Panc1 (cell line): Measurements from ENCODE around the gene KRAS. TPM values are rescaled to one million over a fixed set of nuclear protein-coding genes. Genes with fewer than 3 reads are reported as not detected.

Experiments
- ATAC-seq: fragments of 200-7000 bp; cut with Tn5 transposase; 2 replicates; pipeline ENCODE4 v1.9.1; 2020; ENCODE audit warnings: mild to moderate bottlenecking, moderate library complexity
- BruUV-seq: library from RNA; stranded (reverse); fragments of 400-500 nt; replicated peaks from 2 replicates; lab custom pipeline; 2021; lab: Mats Ljungman, UMichigan
- CTCF ChIA-PET: fragments of 300-600 bp; sonication (Branson Sonifier 250); formaldehyde crosslinking; loops from one replicate; lab custom pipeline; 2022; ENCODE audit warnings: antibody characterized with exemption; lab: Charles Lee
- POLR2A ChIA-PET: fragments of 300-600 bp; sonication (Branson Sonifier 250); formaldehyde crosslinking; loops from one replicate; lab custom pipeline; 2022; ENCODE audit warnings: antibody characterized with exemption; lab: Charles Lee
- DNase-seq: peaks from one replicate; pipeline ENCODE4 v3.0.0-alpha.2; 2010; ENCODE audit warnings: low read depth, low spot score
- H3K27ac ChIP-seq: 2 replicates; pipeline ENCODE4 v1.5.1; 2011; ENCODE audit warnings: mild to moderate bottlenecking, low read length, inconsistent platforms
- H3K27me3 ChIP-seq: fragments of 200-500 bp; sonication (Bioruptor generic); 2 replicates; pipeline ENCODE4 v1.6.0; 2014; ENCODE audit warnings: low read length, inconsistent platforms; ENCODE audit not compliant: control insufficient read depth, insufficient read depth
- H3K36me3 ChIP-seq: fragments of 200-500 bp; sonication (Bioruptor generic); 2 replicates; pipeline ENCODE4 v1.5.1; 2014; ENCODE audit warnings: inconsistent platforms, mild to moderate bottlenecking, low read length, moderate library complexity; ENCODE audit not compliant: control insufficient read depth, insufficient read depth
- H3K4me1 ChIP-seq: 2 replicates; pipeline ENCODE4 v1.5.1; 2011; ENCODE audit warnings: inconsistent platforms, mild to moderate bottlenecking, low read length, moderate library complexity; ENCODE audit not compliant: control insufficient read depth, insufficient read depth
- H3K4me3 ChIP-seq, 2 experiments: 2 replicates each; pipeline ENCODE4 v1.5.1; 2011 to 2012; ENCODE audit warnings: low read depth in 2 of 2, low read length in 2 of 2, mild to moderate bottlenecking in 2 of 2, inconsistent platforms in 1 of 2, moderate library complexity in 1 of 2
- H3K9me3 ChIP-seq: fragments of 200-500 bp; sonication (Bioruptor generic); 2 replicates; pipeline ENCODE4 v1.5.1; 2014; ENCODE audit warnings: low read depth, mild to moderate bottlenecking, inconsistent platforms, low read length, moderate library complexity; ENCODE audit not compliant: control insufficient read depth, insufficient read depth
- POLR2AphosphoS5 ChIP-seq: IDR thresholded peaks from 2 replicates; pipeline ENCODE4 v1.6.1; 2012; ENCODE audit warnings: mild to moderate bottlenecking, low read depth, low read length, moderate library complexity
- SIN3A ChIP-seq: IDR thresholded peaks from 2 replicates; pipeline ENCODE4 v1.6.1; 2012; ENCODE audit warnings: low read depth, mild to moderate bottlenecking, low read length, moderate library complexity, borderline replicate concordance; ENCODE audit not compliant: insufficient read depth
- TCF7L2 ChIP-seq: IDR thresholded peaks from 2 replicates; pipeline ENCODE4 v1.6.1; 2011; ENCODE audit warnings: mild to moderate bottlenecking, low read depth, low read length, inconsistent platforms
- in situ Hi-C: cut with HindIII; loops from 2 replicates; pipeline ENCODE4 v1.10.0; 2016; ENCODE audit warnings: low sequenced_read_pairs, low pct_unique_long_range_greater_than_20kb
- intact Hi-C: fragments of 100-400 bp; cut with micrococcal nuclease; formaldehyde crosslinking; loops from one replicate; pipeline ENCODE4 v1.10.0; 2022; ENCODE audit not compliant: unreplicated experiment
- total RNA-seq: library from RNA; stranded (reverse); gene quantifications from one replicate; pipeline ENCODE4 v1.2.1, GENCODE V29; 2021; ENCODE audit not compliant: unreplicated experiment
- TF ChIP-seq, protein P1 (sequence below): fragments of 450-650 bp; IDR thresholded peaks from 2 replicates; pipeline ENCODE4 v1.5.1; 2017; ENCODE audit warnings: mild to moderate bottlenecking
- TF ChIP-seq, protein P2 (sequence below), 2 experiments: IDR thresholded peaks; 2 replicates each; pipeline ENCODE4 v1.6.1; 2011 to 2012; ENCODE audit warnings: low read depth in 2 of 2, control low read depth in 1 of 2, low read length in 1 of 2, mild to moderate bottlenecking in 1 of 2, moderate library complexity in 1 of 2; ENCODE audit not compliant: insufficient read depth in 1 of 2

KRAS gene
- total RNA-seq, 1 experiment from 2014 or later: 33.1 TPM

DNA sequence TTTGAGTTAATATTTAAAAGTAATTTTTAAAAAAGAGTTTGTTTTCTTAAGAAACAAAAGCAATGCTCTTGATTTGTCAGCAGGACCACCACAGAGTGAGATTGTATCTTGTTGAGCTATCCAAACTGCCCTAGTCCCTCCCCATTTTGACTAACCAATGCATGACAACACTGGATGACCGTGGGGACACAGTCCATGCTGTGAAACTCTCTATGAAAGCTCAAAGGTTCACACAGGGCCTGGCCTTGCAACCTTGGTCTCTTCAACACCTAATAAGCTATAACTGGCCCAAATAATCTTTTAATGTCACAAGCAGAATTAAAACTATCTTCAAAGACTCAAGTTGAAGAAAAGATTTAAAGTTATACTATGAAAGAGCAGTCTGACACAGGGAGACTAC is 42.2 kb downstream of the KRAS start:
- BruUV-seq: no TSS peak
- H3K27ac ChIP-seq: no peak overlapping the region
- in situ Hi-C loops: no loop called here

DNA sequence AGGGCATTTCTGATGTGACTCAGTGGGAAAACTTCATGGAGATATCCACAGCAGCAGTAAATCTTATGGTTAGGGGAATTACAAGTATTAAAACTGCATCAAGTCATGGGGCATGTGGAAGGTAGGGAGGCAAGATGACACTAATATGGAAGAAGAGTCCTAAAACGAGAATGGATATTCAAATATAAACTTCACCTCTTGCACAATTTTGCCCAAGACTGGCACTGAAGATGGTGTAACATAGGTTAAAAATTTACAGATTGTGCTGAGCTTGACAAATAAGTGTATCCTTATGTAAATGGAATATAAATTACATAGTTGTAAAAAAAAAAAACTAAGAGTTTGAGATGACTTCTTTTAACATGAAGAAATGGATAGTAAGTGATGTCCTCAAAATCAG is 42.9 kb downstream of the KRAS start:
- H3K27ac ChIP-seq: no peak overlapping the region
- no peak for DNase-seq
- H3K36me3 ChIP-seq: peaks cover 14% of the 10 kb centered on the region
- BruUV-seq: no TSS peak
- no peaks in the 10 kb centered on the region for H3K4me1 ChIP-seq
- no peaks in the 10 kb centered on the region for H3K27me3 ChIP-seq
- intact Hi-C loops: no loop called here
- ChIA-PET POLR2A (no interaction called here), CTCF (no interaction called here)
- ATAC-seq: no peak
- in situ Hi-C loops: no loop called here
- H3K9me3 ChIP-seq: no peaks in the 10 kb centered on the region
- TF ChIP-seq TCF7L2: no peak
- TF ChIP-seq, protein P1, sequence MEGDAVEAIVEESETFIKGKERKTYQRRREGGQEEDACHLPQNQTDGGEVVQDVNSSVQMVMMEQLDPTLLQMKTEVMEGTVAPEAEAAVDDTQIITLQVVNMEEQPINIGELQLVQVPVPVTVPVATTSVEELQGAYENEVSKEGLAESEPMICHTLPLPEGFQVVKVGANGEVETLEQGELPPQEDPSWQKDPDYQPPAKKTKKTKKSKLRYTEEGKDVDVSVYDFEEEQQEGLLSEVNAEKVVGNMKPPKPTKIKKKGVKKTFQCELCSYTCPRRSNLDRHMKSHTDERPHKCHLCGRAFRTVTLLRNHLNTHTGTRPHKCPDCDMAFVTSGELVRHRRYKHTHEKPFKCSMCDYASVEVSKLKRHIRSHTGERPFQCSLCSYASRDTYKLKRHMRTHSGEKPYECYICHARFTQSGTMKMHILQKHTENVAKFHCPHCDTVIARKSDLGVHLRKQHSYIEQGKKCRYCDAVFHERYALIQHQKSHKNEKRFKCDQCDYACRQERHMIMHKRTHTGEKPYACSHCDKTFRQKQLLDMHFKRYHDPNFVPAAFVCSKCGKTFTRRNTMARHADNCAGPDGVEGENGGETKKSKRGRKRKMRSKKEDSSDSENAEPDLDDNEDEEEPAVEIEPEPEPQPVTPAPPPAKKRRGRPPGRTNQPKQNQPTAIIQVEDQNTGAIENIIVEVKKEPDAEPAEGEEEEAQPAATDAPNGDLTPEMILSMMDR: no peak
- TF ChIP-seq SIN3A: no peak
- no peak for TF ChIP-seq POLR2AphosphoS5
- TF ChIP-seq, protein P2, sequence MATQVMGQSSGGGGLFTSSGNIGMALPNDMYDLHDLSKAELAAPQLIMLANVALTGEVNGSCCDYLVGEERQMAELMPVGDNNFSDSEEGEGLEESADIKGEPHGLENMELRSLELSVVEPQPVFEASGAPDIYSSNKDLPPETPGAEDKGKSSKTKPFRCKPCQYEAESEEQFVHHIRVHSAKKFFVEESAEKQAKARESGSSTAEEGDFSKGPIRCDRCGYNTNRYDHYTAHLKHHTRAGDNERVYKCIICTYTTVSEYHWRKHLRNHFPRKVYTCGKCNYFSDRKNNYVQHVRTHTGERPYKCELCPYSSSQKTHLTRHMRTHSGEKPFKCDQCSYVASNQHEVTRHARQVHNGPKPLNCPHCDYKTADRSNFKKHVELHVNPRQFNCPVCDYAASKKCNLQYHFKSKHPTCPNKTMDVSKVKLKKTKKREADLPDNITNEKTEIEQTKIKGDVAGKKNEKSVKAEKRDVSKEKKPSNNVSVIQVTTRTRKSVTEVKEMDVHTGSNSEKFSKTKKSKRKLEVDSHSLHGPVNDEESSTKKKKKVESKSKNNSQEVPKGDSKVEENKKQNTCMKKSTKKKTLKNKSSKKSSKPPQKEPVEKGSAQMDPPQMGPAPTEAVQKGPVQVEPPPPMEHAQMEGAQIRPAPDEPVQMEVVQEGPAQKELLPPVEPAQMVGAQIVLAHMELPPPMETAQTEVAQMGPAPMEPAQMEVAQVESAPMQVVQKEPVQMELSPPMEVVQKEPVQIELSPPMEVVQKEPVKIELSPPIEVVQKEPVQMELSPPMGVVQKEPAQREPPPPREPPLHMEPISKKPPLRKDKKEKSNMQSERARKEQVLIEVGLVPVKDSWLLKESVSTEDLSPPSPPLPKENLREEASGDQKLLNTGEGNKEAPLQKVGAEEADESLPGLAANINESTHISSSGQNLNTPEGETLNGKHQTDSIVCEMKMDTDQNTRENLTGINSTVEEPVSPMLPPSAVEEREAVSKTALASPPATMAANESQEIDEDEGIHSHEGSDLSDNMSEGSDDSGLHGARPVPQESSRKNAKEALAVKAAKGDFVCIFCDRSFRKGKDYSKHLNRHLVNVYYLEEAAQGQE (IDR thresholded peaks at IDR 0.05; ENCODE audit: insufficient read depth in 1 of 2, low read depth in 2 of 2, low read length in 1 of 2): no peak
- H3K4me3 ChIP-seq: no peak overlapping the region

More for the DNA sequence above, 42.2 kb downstream of the KRAS start:
- Histone ChIP-seq H3K36me3 (peaks cover 14% of the 10 kb centered on the region), H3K4me1 (no peaks in the 10 kb centered on the region), H3K4me3 (no peak overlapping the region), H3K27me3 (no peaks in the 10 kb centered on the region), H3K9me3 (no peaks in the 10 kb centered on the region)
- intact Hi-C loops: no loop called here
- ATAC-seq (no peak), DNase-seq (no peak)
- CTCF ChIA-PET: interaction anchor here (0.9 kb wide), 1 partner anchor 33 kb away, joined by 3 read pairs; no protein-coding TSS in a partner anchor
- TF ChIP-seq, protein P1: no peak
- TF ChIP-seq, protein P2 (IDR thresholded peaks at IDR 0.05; ENCODE audit: insufficient read depth in 1 of 2, low read depth in 2 of 2, low read length in 1 of 2): no peak
- TF ChIP-seq SIN3A (no peak), POLR2AphosphoS5 (no peak), TCF7L2 (no peak)
- POLR2A ChIA-PET: no interaction called here
